GM18909 (cell line): ENCODE data around the gene TADA2A.

ENCODE experiments used
- ATAC-seq: cut with Tn5 transposase; IDR thresholded peaks from one replicate; pipeline ENCODE4 v1.9.1; 2021; ENCODE audit warnings: mild to moderate bottlenecking; ENCODE audit not compliant: unreplicated experiment, poor library complexity

Gene TADA2A

GRCh38 chr17:37406635-37407461 is at the start of gene TADA2A, which contains the start of gene ACACA:
Gene TADA2A, plus strand, starts transcription at chr17:37406886. Its CDS starts 4,480 bp downstream, at chr17:37411366.
Gene ACACA, minus strand, starts transcription at chr17:37406836. Its CDS starts 537 bp downstream, at chr17:37406299.
- peak; percentile 86 for ATAC-seq

- peak; percentile 10 for ATAC-seq
These were observed 48.4 kb upstream of the TADA2A start for GRCh38 chr17:37358098-37358829.

GRCh38 chr17:37358830-37359681 is 47.6 kb upstream of the TADA2A start:
- peak; percentile 93 for ATAC-seq

GRCh38 chr17:37359682-37360188 is 47.0 kb upstream of the TADA2A start:
- ATAC-seq: no peak

- ATAC-seq: no peak
These were observed 46.1 kb upstream of the TADA2A start for GRCh38 chr17:37360632-37361031.

GRCh38 chr17:37361543-37361942 is 45.1 kb upstream of the TADA2A start:
- ATAC-seq: no peak

- ATAC-seq: no peak
These were observed 41.1 kb upstream of the TADA2A start for GRCh38 chr17:37365589-37365988.

GRCh38 chr17:37368577-37368976 is 38.1 kb upstream of the TADA2A start:
- no peak for ATAC-seq

- peak; percentile 62 for ATAC-seq
These were observed 33.0 kb upstream of the TADA2A start for GRCh38 chr17:37373530-37374159.

- ATAC-seq: no peak
These were observed 31.0 kb upstream of the TADA2A start, which contains the start of gene C17orf78 for GRCh38 chr17:37375706-37376105. Gene C17orf78, plus strand, starts transcription at chr17:37375985. Its CDS starts 108 bp downstream, at chr17:37376093.

- no peak for ATAC-seq
These were observed 24.6 kb upstream of the TADA2A start for GRCh38 chr17:37382056-37382455.

GRCh38 chr17:37384560-37385149 is 22.0 kb upstream of the TADA2A start:
- ATAC-seq: no peak

GRCh38 chr17:37385474-37385990 is 21.2 kb upstream of the TADA2A start:
- ATAC-seq: no peak

GRCh38 chr17:37386462-37386861 is 20.2 kb upstream of the TADA2A start:
- ATAC-seq: no peak

- ATAC-seq: no peak
These were observed 18.4 kb upstream of the TADA2A start for GRCh38 chr17:37388266-37388665.

- ATAC-seq: no peak
These were observed 17.5 kb upstream of the TADA2A start for GRCh38 chr17:37389160-37389559.

- no peak for ATAC-seq
These were observed 15.5 kb upstream of the TADA2A start for GRCh38 chr17:37391146-37391545.

GRCh38 chr17:37392024-37392590 is 14.6 kb upstream of the TADA2A start:
- ATAC-seq: no peak

GRCh38 chr17:37393352-37393751 is 13.3 kb upstream of the TADA2A start:
- no peak for ATAC-seq
